ENCODE data around the gene SIL1.

Gene SIL1

DNA sequence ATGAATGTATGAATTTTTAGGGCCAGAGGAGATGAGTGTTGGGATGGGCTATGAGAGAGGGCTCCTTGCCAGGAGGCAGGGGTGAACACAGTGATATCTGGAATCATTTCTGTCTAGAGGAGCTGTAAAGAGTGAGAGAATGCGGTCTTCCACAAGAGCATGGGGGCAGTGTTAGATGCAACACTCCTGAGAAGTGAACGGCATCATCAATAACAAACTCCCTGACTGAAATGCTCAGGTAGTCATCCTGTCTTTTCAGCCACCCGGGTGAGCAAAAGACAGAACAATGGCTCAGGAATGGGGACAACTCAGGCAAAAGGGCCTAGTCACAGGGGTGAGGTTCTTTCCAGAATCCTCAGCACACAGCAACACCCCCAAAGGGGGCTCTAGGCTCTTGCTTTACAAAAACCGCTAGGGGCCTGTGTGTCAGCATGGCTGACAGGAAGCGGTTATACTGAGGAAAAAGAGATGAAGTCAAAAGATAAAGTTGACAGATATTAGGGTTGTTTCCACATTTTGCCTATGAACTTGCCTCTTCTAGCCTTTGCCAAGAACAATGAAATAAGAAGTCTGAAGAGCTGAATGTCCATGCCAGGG, 218.4 kb downstream of the SIL1 start:
- peaks cover 9 to 16% of the 10 kb centered on the region in 2 experiments for H3K4me1 ChIP-seq (ENCODE audit: control insufficient read depth in 1 of 2, insufficient read depth in 1 of 2, low read depth in 1 of 2, low read length in 1 of 2)
- no peak overlapping the region for H3K4me3 ChIP-seq (ENCODE audit: low read depth in 1 of 2, low read length in 1 of 2)
- H3K27me3 ChIP-seq, result no peaks in the 10 kb centered on the region
- H3K36me3 ChIP-seq, result no peaks in the 10 kb centered on the region
- no peak for TF ChIP-seq CTCF (IDR thresholded peaks at IDR 0.05)
- H3K27ac ChIP-seq, result no peak overlapping the region
- H3K9me3 ChIP-seq, result no peaks in the 10 kb centered on the region

DNA sequence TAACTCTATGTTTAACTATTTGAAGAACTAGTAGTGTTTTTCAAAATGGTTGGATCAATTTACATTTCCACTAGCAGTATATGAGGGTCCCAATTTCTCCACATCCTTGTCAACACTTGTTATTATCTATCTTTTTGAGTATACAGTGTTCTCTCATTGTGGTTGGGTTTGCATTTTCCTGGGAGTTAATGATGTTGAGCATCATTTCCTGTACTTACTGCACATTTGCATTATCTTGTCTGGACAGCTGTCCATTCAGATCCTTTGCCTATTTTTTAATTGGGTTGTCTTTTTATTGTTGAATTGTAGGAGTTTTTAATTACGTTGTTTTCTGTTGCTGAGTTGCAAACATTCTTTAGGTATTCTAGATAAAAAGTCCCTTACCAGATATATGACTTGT, 219.6 kb downstream of the SIL1 start:
- Histone ChIP-seq H3K36me3 (no peaks in the 10 kb centered on the region), H3K27ac (no peak overlapping the region), H3K4me1 (ENCODE audit: control insufficient read depth in 1 of 2, insufficient read depth in 1 of 2, low read depth in 1 of 2, low read length in 1 of 2) (peaks cover 16 to 23% of the 10 kb centered on the region in 2 experiments), H3K4me3 (ENCODE audit: low read depth in 1 of 2, low read length in 1 of 2) (no peak overlapping the region), H3K9me3 (no peaks in the 10 kb centered on the region), H3K27me3 (no peaks in the 10 kb centered on the region)
- no peak for TF ChIP-seq CTCF (IDR thresholded peaks at IDR 0.05)

GRCh38 chr5:138978080-138978479, 220.1 kb downstream of the SIL1 start:
- Histone ChIP-seq H3K9me3 (no peaks in the 10 kb centered on the region), H3K27me3 (no peaks in the 10 kb centered on the region), H3K36me3 (no peaks in the 10 kb centered on the region), H3K27ac (no peak overlapping the region), H3K4me1 (ENCODE audit: control insufficient read depth in 1 of 2, insufficient read depth in 1 of 2, low read depth in 1 of 2, low read length in 1 of 2) (peaks cover 16 to 23% of the 10 kb centered on the region in 2 experiments), H3K4me3 (ENCODE audit: low read depth in 1 of 2, low read length in 1 of 2) (no peak overlapping the region)
- TF ChIP-seq CTCF (IDR thresholded peaks at IDR 0.05), result no peak

DNA sequence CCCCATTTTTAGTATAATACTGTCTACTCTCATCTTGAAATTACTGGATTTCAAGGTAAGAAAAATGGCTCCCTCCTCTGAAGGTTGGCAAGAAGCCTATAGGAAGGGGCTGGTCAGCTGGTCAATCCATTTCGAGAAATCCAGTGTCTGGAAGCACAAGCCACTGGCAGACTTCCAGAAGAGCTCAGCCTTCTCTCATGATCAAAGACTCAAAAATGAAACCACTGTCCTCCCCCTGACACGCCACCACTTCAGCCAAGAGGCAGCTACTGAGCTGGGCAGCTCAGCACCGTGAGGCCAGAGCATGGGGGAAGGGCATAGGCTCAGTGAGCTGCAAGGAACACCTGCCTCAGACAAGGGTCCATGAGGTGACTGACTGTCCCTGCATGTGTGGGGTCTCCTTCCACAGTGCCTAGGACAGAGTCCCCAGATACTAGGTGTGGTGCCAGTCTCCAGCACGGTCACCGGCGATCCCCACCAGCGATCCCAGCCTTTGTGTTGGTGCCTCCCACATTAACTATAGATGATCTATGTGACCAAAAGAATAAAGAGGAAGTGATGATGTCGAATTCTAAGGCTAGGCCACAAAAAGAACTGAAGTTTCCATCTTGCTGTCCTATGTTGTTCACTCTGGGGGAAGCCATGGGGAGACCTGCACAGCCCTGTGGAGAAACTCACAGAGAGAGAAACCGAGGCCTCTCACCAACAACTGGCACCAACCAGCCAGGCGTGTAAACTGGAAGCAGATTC, 222.9 kb downstream of the SIL1 start:
- no peak for TF ChIP-seq CTCF (IDR thresholded peaks at IDR 0.05)
- H3K4me3 ChIP-seq (ENCODE audit: low read depth in 1 of 2, low read length in 1 of 2), result no peak overlapping the region
- no peaks in the 10 kb centered on the region for H3K36me3 ChIP-seq
- peaks cover 16 to 23% of the 10 kb centered on the region in 2 experiments for H3K4me1 ChIP-seq (ENCODE audit: control insufficient read depth in 1 of 2, insufficient read depth in 1 of 2, low read depth in 1 of 2, low read length in 1 of 2)
- peak overlapping the region; percentile 53 for H3K27ac ChIP-seq
- H3K9me3 ChIP-seq, result no peaks in the 10 kb centered on the region
- H3K27me3 ChIP-seq, result no peaks in the 10 kb centered on the region

- Histone ChIP-seq H3K4me1 (ENCODE audit: control insufficient read depth in 1 of 2, insufficient read depth in 1 of 2, low read depth in 1 of 2, low read length in 1 of 2) (peaks cover 16 to 23% of the 10 kb centered on the region in 2 experiments), H3K27ac (peak overlapping the region; percentile 53)
Measured at GRCh38 chr5:138974227-138975063, 223.7 kb downstream of the SIL1 start.

More at GRCh38 chr5:138974227-138975063, 223.7 kb downstream of the SIL1 start:
- TF ChIP-seq CTCF (IDR thresholded peaks at IDR 0.05), result no peak
- no peaks in the 10 kb centered on the region for H3K9me3 ChIP-seq
- no peak overlapping the region for H3K4me3 ChIP-seq (ENCODE audit: low read depth in 1 of 2, low read length in 1 of 2)
- H3K27me3 ChIP-seq, result no peaks in the 10 kb centered on the region
- H3K36me3 ChIP-seq, result no peaks in the 10 kb centered on the region

Data from neutrophil (primary cell).